KOPT-K1 (cell line): ENCODE results near the gene CTIF.

ENCODE experiments used
- H3K27ac ChIP-seq: fragments of 200-600 bp; sonication (generic); 2 replicates; pipeline ENCODE4 v1.5.1; 2016; ENCODE audit warnings: antibody characterized with exemption, mild to moderate bottlenecking, low read depth, low read length; ENCODE audit not compliant: poor library complexity, severe bottlenecking
- H3K36me3 ChIP-seq: fragments of 200-600 bp; sonication (generic); 2 replicates; pipeline ENCODE4 v1.5.1; 2017; ENCODE audit warnings: antibody characterized with exemption, mild to moderate bottlenecking, low read length, moderate library complexity; ENCODE audit not compliant: insufficient read depth
- H3K9me3 ChIP-seq: fragments of 200-600 bp; sonication (generic); 2 replicates; pipeline ENCODE4 v1.5.1; 2017; ENCODE audit warnings: antibody characterized with exemption, low read length, mild to moderate bottlenecking; ENCODE audit not compliant: insufficient read depth, poor library complexity, severe bottlenecking

CTIF gene

GRCh38 chr18:48741866-48742265, 203.0 kb downstream of the CTIF start:
- Histone ChIP-seq H3K36me3 (no peaks in the 10 kb centered on the region), H3K27ac (no peak overlapping the region), H3K9me3 (no peaks in the 10 kb centered on the region)

- Histone ChIP-seq H3K36me3 (no peaks in the 10 kb centered on the region), H3K27ac (no peak overlapping the region), H3K9me3 (no peaks in the 10 kb centered on the region)
These were observed 203.5 kb downstream of the CTIF start for GRCh38 chr18:48742304-48742703.

- Histone ChIP-seq H3K9me3 (no peaks in the 10 kb centered on the region), H3K36me3 (no peaks in the 10 kb centered on the region), H3K27ac (no peak overlapping the region)
These were observed 204.1 kb downstream of the CTIF start for GRCh38 chr18:48742706-48743475.

GRCh38 chr18:48743886-48744285, 205.1 kb downstream of the CTIF start:
- H3K36me3 ChIP-seq = no peaks in the 10 kb centered on the region
- H3K9me3 ChIP-seq = no peaks in the 10 kb centered on the region
- no peak overlapping the region for H3K27ac ChIP-seq

GRCh38 chr18:48745293-48745692, 206.5 kb downstream of the CTIF start:
- no peaks in the 10 kb centered on the region for H3K9me3 ChIP-seq
- H3K27ac ChIP-seq = no peak overlapping the region
- H3K36me3 ChIP-seq = no peaks in the 10 kb centered on the region

- H3K27ac ChIP-seq = no peak overlapping the region
- H3K9me3 ChIP-seq = no peaks in the 10 kb centered on the region
- H3K36me3 ChIP-seq = no peaks in the 10 kb centered on the region
These were observed 210.9 kb downstream of the CTIF start for GRCh38 chr18:48749768-48750167.

GRCh38 chr18:48750485-48751175, 211.8 kb downstream of the CTIF start:
- no peak overlapping the region for H3K27ac ChIP-seq
- H3K36me3 ChIP-seq = no peaks in the 10 kb centered on the region
- H3K9me3 ChIP-seq = no peaks in the 10 kb centered on the region

- no peaks in the 10 kb centered on the region for H3K9me3 ChIP-seq
- no peaks in the 10 kb centered on the region for H3K36me3 ChIP-seq
- no peak overlapping the region for H3K27ac ChIP-seq
These were observed 213.1 kb downstream of the CTIF start for GRCh38 chr18:48751727-48752468.

GRCh38 chr18:48752478-48752877, 213.6 kb downstream of the CTIF start:
- Histone ChIP-seq H3K36me3 (no peaks in the 10 kb centered on the region), H3K27ac (no peak overlapping the region), H3K9me3 (no peaks in the 10 kb centered on the region)

- Histone ChIP-seq H3K9me3 (no peaks in the 10 kb centered on the region), H3K36me3 (no peaks in the 10 kb centered on the region), H3K27ac (no peak overlapping the region)
These were observed 214.1 kb downstream of the CTIF start for GRCh38 chr18:48752928-48753327.

GRCh38 chr18:48753691-48754090, 214.9 kb downstream of the CTIF start:
- Histone ChIP-seq H3K27ac (no peak overlapping the region), H3K36me3 (no peaks in the 10 kb centered on the region), H3K9me3 (no peaks in the 10 kb centered on the region)

- Histone ChIP-seq H3K36me3 (no peaks in the 10 kb centered on the region), H3K27ac (no peak overlapping the region), H3K9me3 (no peaks in the 10 kb centered on the region)
These were observed 215.7 kb downstream of the CTIF start for GRCh38 chr18:48754559-48754958.

- no peaks in the 10 kb centered on the region for H3K36me3 ChIP-seq
- H3K27ac ChIP-seq = no peak overlapping the region
- H3K9me3 ChIP-seq = no peaks in the 10 kb centered on the region
These were observed 216.2 kb downstream of the CTIF start for GRCh38 chr18:48754993-48755473.

GRCh38 chr18:48756511-48757226, 217.8 kb downstream of the CTIF start:
- no peaks in the 10 kb centered on the region for H3K36me3 ChIP-seq

GRCh38 chr18:48757367-48757766, 218.5 kb downstream of the CTIF start:
- H3K27ac ChIP-seq = no peak overlapping the region
- no peaks in the 10 kb centered on the region for H3K36me3 ChIP-seq

More at GRCh38 chr18:48756511-48757226, 217.8 kb downstream of the CTIF start:
- H3K27ac ChIP-seq = no peak overlapping the region
- no peaks in the 10 kb centered on the region for H3K9me3 ChIP-seq

More at GRCh38 chr18:48757367-48757766, 218.5 kb downstream of the CTIF start:
- H3K9me3 ChIP-seq = no peaks in the 10 kb centered on the region
